ENCODE data around the gene CRABP1.

CRABP1 gene

GRCh38 chr15:78345396-78346125, 5.4 kb downstream of the CRABP1 start:
- ChIA-PET POLR2A (no interaction called here), CTCF (interaction anchor here (0.9 to 1.0 kb wide), 2 partner anchors 41 to 84 kb away, joined by 3 read pairs; no protein-coding TSS in a partner anchor)

DNA sequence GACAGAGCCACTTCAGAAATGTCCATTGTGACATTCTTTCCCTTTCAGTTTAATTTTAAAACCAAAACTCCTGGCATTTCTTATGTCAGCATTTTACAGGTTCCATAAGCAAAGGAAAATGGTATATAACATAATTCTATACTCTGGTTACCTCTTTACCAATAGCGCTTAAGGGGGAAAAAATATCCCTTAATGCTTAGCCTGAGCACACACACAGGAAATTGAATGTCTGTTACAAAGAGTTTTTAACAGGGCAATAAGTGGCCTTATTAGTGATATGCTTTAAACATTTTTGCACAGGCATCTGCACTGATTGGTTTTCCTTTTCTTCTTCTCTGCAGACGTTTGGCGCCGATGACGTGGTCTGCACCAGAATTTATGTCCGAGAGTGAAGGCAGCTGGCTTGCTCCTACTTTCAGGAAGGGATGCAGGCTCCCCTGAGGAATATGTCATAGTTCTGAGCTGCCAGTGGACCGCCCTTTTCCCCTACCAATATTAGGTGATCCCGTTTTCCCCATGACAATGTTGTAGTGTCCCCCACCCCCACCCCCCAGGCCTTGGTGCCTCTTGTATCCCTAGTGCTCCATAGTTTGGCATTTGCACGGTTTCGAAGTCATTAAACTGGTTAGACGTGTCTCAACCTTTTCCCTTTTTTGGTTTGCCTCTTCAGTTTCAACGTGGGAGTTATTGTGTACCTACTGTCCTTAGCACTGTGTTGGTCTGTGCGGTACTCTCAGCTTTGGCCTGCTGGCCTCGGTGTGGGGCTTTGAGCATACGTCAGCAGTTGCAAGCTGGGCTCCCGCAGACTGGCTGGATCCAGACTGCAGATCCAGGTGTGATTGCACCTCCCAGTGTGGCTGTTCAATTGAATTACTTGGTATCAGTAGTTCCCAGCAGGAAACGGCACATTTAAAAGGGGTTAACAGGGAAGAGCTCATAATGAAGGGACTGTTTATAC, 7.7 kb downstream of the CRABP1 start:
- no peak for DNase-seq (ENCODE audit: extremely low spot score)
- TF ChIP-seq FOXA1 (IDR thresholded peaks at IDR 0.05): no peak
- TF ChIP-seq HDGF (IDR thresholded peaks at IDR 0.05; ENCODE audit: borderline replicate concordance): no peak
- no peak for TF ChIP-seq FOXK2 (IDR thresholded peaks at IDR 0.05)
- TF ChIP-seq NFRKB (IDR thresholded peaks at IDR 0.05): no peak
- ChIA-PET CTCF (no interaction called here), POLR2A (interaction anchor here (1.1 kb wide), 1 partner anchor 11 kb away, joined by 3 read pairs; no protein-coding TSS in a partner anchor)

More at GRCh38 chr15:78345396-78346125, 5.4 kb downstream of the CRABP1 start:
- no peak for DNase-seq (ENCODE audit: extremely low spot score)
- TF ChIP-seq LEF1 (IDR thresholded peaks at IDR 0.05; ENCODE audit: borderline replicate concordance) (no peak), HDGF (IDR thresholded peaks at IDR 0.05; ENCODE audit: borderline replicate concordance) (no peak), FOXK2 (IDR thresholded peaks at IDR 0.05) (no peak), ZNF384 (IDR thresholded peaks at IDR 0.05) (no peak), SP1 (IDR thresholded peaks at IDR 0.05) (no peak), PKNOX1 (IDR thresholded peaks at IDR 0.05) (no peak)

- ChIA-PET POLR2A (no interaction called here), CTCF (no interaction called here)
- no peak for DNase-seq (ENCODE audit: extremely low spot score)
- no peak for TF ChIP-seq ARNT (IDR thresholded peaks at IDR 0.05)
- TF ChIP-seq FOXK2 (IDR thresholded peaks at IDR 0.05): no peak
These were observed 9.9 kb downstream of the CRABP1 start for GRCh38 chr15:78350058-78350457.

DNA sequence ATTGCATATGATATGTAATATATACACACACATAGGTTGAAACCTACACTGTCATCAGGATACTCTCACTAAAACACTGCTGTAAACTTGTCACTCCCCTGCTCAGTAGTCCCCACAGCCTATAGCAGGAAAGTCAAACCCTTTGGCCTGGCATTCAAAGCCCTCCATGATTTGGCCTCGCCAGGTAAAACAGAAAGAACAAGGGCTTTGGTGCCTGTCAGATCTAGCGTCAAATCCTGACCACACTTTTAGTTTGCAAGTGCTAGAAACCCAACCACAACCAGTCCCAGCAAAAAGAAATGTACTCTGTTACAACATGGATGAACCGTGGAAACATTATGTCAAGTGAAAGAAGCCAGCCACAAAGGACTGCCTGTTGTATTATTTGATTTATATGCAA, 11.4 kb downstream of the CRABP1 start:
- ChIA-PET POLR2A (no interaction called here), CTCF (no interaction called here)
- TF ChIP-seq LEF1 (IDR thresholded peaks at IDR 0.05; ENCODE audit: borderline replicate concordance) (no peak), BHLHE40 (IDR thresholded peaks at IDR 0.05; ENCODE audit: borderline replicate concordance) (no peak), HDGF (IDR thresholded peaks at IDR 0.05; ENCODE audit: borderline replicate concordance) (no peak), ARNT (IDR thresholded peaks at IDR 0.05) (no peak), NFRKB (IDR thresholded peaks at IDR 0.05) (no peak), FOXK2 (IDR thresholded peaks at IDR 0.05) (no peak), FOXM1 (IDR thresholded peaks at IDR 0.05; ENCODE audit: borderline replicate concordance) (no peak), ELF4 (IDR thresholded peaks at IDR 0.05) (no peak), L3MBTL2 (conservative IDR thresholded peaks at IDR 0.05) (no peak), SUZ12 (IDR thresholded peaks at IDR 0.05) (no peak), FOXA1 (IDR thresholded peaks at IDR 0.05) (no peak), SP1 (IDR thresholded peaks at IDR 0.05) (no peak), TARDBP (IDR thresholded peaks at IDR 0.05) (no peak), PKNOX1 (IDR thresholded peaks at IDR 0.05) (no peak), ZNF384 (IDR thresholded peaks at IDR 0.05) (no peak), CTBP1 (IDR thresholded peaks at IDR 0.05; ENCODE audit: borderline replicate concordance) (no peak)
- no peak for DNase-seq (ENCODE audit: extremely low spot score)

DNA sequence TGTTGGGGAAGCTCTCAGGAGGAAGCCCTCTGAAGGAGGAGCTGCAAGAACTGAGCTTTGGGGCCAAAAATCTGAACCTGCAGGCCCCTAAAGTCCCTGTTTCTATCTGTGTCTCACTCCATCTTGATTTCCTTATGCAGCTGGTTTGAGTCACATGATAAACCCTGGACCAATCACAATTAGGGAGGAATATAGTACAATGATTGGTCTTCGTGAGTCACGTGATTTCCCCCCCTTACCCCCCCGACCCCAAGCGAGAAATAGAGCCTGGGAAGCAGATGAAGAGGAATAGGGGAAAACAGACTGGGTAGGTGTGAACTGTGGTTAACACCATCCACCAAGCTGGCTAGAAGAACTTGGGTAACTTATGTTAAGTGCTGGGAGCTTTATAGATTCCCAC, 12.9 kb downstream of the CRABP1 start:
- ChIA-PET CTCF (interaction anchor here (0.6 kb wide), 1 partner anchor 85 kb away, joined by 3 read pairs; no protein-coding TSS in a partner anchor), POLR2A (interaction anchor here (1.3 kb wide), 1 partner anchor 85 kb away, joined by 3 read pairs; the partner anchor contains the start of gene IREB2)
- TF ChIP-seq L3MBTL2 (conservative IDR thresholded peaks at IDR 0.05): peak; percentile 50; the same call in 1 of the 2 replicates
- TF ChIP-seq FOXA1 (IDR thresholded peaks at IDR 0.05): no peak
- no peak for TF ChIP-seq NFRKB (IDR thresholded peaks at IDR 0.05)
- peak; percentile 59 for DNase-seq (ENCODE audit: extremely low spot score)

DNA sequence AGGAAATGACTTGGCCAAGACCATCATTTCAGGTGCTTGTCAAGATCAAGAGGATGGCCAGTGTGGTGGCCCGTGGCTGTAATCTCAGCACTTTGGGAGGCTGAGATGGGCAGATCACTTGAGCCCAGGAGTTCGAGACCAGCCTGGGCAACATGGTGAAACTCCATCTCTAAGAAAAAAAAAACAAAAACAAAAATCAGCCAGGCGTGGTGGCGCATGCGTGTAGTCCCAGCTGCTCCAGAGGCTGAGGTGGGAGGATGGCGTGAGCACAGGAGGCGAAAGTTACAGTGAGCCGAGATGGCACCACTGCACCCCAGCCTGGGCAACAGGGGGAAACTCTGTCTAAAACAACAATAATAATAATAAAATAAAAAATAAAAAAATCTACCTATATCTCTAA, 15.0 kb downstream of the CRABP1 start:
- POLR2A ChIA-PET: no interaction called here
- TF ChIP-seq SP1 (IDR thresholded peaks at IDR 0.05): no peak
- no peak for TF ChIP-seq FOXA1 (IDR thresholded peaks at IDR 0.05)
- no peak for TF ChIP-seq CTBP1 (IDR thresholded peaks at IDR 0.05; ENCODE audit: borderline replicate concordance)
- no peak for TF ChIP-seq NFRKB (IDR thresholded peaks at IDR 0.05)
- TF ChIP-seq FOXM1 (IDR thresholded peaks at IDR 0.05; ENCODE audit: borderline replicate concordance): no peak
- no peak for TF ChIP-seq ELF4 (IDR thresholded peaks at IDR 0.05)
- no peak for TF ChIP-seq ZNF384 (IDR thresholded peaks at IDR 0.05)
- no peak for DNase-seq (ENCODE audit: extremely low spot score)
- CTCF ChIA-PET: no interaction called here
